Sigmoid colon (tissue), 7 donors: ENCODE measurements around the gene HCN2. TPM values are rescaled to one million over a fixed set of nuclear protein-coding genes. Genes with fewer than 3 reads are reported as not detected.

ENCODE experiments used
- DNase-seq: peaks from one replicate; pipeline ENCODE4 v3.0.0-alpha.2; 2019
- H3K27ac ChIP-seq, 4 donors: fragments of 200-600 bp; sonication (generic); one replicate each; pipeline ENCODE4 v1.5.1; 2016 to 2019; ENCODE audit warnings: mild to moderate bottlenecking in 1 of 4
- H3K27me3 ChIP-seq, 3 donors: fragments of 200-600 bp; sonication (generic); one replicate each; pipeline ENCODE4 v1.5.1; 2019; ENCODE audit warnings: mild to moderate bottlenecking in 1 of 3
- H3K36me3 ChIP-seq, 4 donors: fragments of 200-600 bp; sonication (generic); one replicate each; pipeline ENCODE4 v1.5.1; 2016 to 2019
- H3K4me1 ChIP-seq, 4 donors: fragments of 200-600 bp; sonication (generic); one replicate each; pipeline ENCODE4 v1.5.1; 2017 to 2019
- H3K4me3 ChIP-seq, 4 donors: fragments of 200-600 bp; sonication (generic); one replicate each; pipeline ENCODE4 v1.5.1; 2017 to 2019; ENCODE audit warnings: mild to moderate bottlenecking in 2 of 4, moderate library complexity in 1 of 4
- H3K9me3 ChIP-seq, 4 donors: fragments of 200-600 bp in 3 of 4; sonication (generic) in 3 of 4; one replicate each; pipeline versions ENCODE4 v1.5.1 to v1.6.1; 2013 to 2019
- CTCF ChIP-seq, 4 experiments: fragments of 450-650 bp in 3 of 4; fragments of 200-600 bp in 1 of 4; IDR thresholded peaks; one replicate each; pipeline ENCODE4 v1.5.1; 2016 to 2019; ENCODE audit warnings: antibody characterized with exemption in 4 of 4, mild to moderate bottlenecking in 3 of 4, moderate library complexity in 2 of 4
- EP300 ChIP-seq, 4 donors: sonication (generic); formaldehyde crosslinking; IDR thresholded peaks; one replicate each; pipeline ENCODE4 v1.6.1; 2017; ENCODE audit warnings: antibody characterized with exemption in 4 of 4
- POLR2A ChIP-seq, 2 donors: fragments of 450-650 bp; IDR thresholded peaks; one replicate each; pipeline ENCODE4 v1.6.1; 2016; ENCODE audit warnings: antibody characterized with exemption in 2 of 2, mild to moderate bottlenecking in 2 of 2, moderate library complexity in 2 of 2
- POLR2AphosphoS5 ChIP-seq, 4 donors: sonication (generic); formaldehyde crosslinking; IDR thresholded peaks; one replicate each; pipeline ENCODE4 v1.6.1; 2017; ENCODE audit warnings: antibody characterized with exemption in 4 of 4
- WGBS, 2 donors: extraction: QIAGEN DNeasy Blood & Tissue Kit; methylation state at CpG; one replicate each; pipeline ENCODE4 v1.1.7; 2013; 5-methylcytosine and 5-hydroxymethylcytosine counted together
- intact Hi-C: fragments of 100-400 bp; cut with DNase I; formaldehyde crosslinking; loops from one replicate; pipeline ENCODE4 v1.15.1; 2023
- polyA plus RNA-seq, 3 donors: library from polyadenylated mRNA; stranded (reverse); fragments of 200-250 nt; gene quantifications; one replicate each; pipeline ENCODE4 v1.2.3, GENCODE V29; 2013
- total RNA-seq, 4 donors: library from RNA; depleted of rRNA; stranded (reverse); fragments of >200 nt; gene quantifications; one replicate each; pipeline ENCODE4 v1.1.0, GENCODE V29; 2016
- donor health status: healthy with polysubstance abuse.
- donor health status: Bipolar disorder and iron deficiency.
- donor health status: healthy.

HCN2 gene
- total and polyA plus RNA-seq, 7 donors, result 0.23 to 0.55 (median 0.39) TPM; not detected in 2

- intact Hi-C loops, result no loop called here
- H3K4me1 ChIP-seq, result peaks cover 0 to 5% (median 2%) of the 10 kb centered on the region in 4 donors
- no peak overlapping the region for H3K4me3 ChIP-seq
- no peaks in the 10 kb centered on the region for H3K9me3 ChIP-seq
- WGBS, 2 donors, result 89 to 91% methylated on average over 24 of the region's 24 CpGs
- peaks cover 18 to 69% (median 41%) of the 10 kb centered on the region in 4 donors for H3K36me3 ChIP-seq
- no peaks in the 10 kb centered on the region for H3K27me3 ChIP-seq
- H3K27ac ChIP-seq, result no peak overlapping the region
- no peak for TF ChIP-seq EP300 (IDR thresholded peaks at IDR 0.05)
- no peak for TF ChIP-seq CTCF (IDR thresholded peaks at IDR 0.05)
- no peak for TF ChIP-seq POLR2AphosphoS5 (IDR thresholded peaks at IDR 0.05)
- TF ChIP-seq POLR2A (IDR thresholded peaks at IDR 0.05), result no peak
- DNase-seq, result no peak
These were observed 62.3 kb downstream of the HCN2 start for GRCh38 chr19:651991-652390.

- TF ChIP-seq POLR2A (IDR thresholded peaks at IDR 0.05) (no peak), CTCF (IDR thresholded peaks at IDR 0.05) (no peak), POLR2AphosphoS5 (IDR thresholded peaks at IDR 0.05) (no peak), EP300 (IDR thresholded peaks at IDR 0.05) (no peak)
- no peak for DNase-seq
- no peaks in the 10 kb centered on the region for H3K27me3 ChIP-seq
- no peaks in the 10 kb centered on the region for H3K9me3 ChIP-seq
- H3K36me3 ChIP-seq, result peaks cover 15 to 62% (median 34%) of the 10 kb centered on the region in 4 donors
- H3K27ac ChIP-seq, result no peak overlapping the region
- H3K4me3 ChIP-seq, result no peak overlapping the region
- 93 to 94% methylated on average over 54 of the region's 54 CpGs for WGBS, 2 donors
- H3K4me1 ChIP-seq, result peaks cover 0 to 12% (median 9%) of the 10 kb centered on the region in 4 donors
- intact Hi-C loops, result no loop called here
These were observed 63.0 kb downstream of the HCN2 start for GRCh38 chr19:652467-653389.

- WGBS, 2 donors, result 88 to 91% methylated on average over 17 of the region's 17 CpGs
- Histone ChIP-seq H3K9me3 (no peaks in the 10 kb centered on the region), H3K27ac (no peak overlapping the region), H3K4me1 (peaks cover 0 to 19% (median 16%) of the 10 kb centered on the region in 4 donors), H3K4me3 (no peak overlapping the region), H3K36me3 (peaks cover 8 to 55% (median 28%) of the 10 kb centered on the region in 4 donors), H3K27me3 (no peaks in the 10 kb centered on the region)
- intact Hi-C loops, result no loop called here
- TF ChIP-seq EP300 (IDR thresholded peaks at IDR 0.05), result no peak
- no peak for TF ChIP-seq POLR2AphosphoS5 (IDR thresholded peaks at IDR 0.05)
- no peak for TF ChIP-seq POLR2A (IDR thresholded peaks at IDR 0.05)
- no peak for TF ChIP-seq CTCF (IDR thresholded peaks at IDR 0.05)
- no peak for DNase-seq
These were observed 63.7 kb downstream of the HCN2 start for GRCh38 chr19:653425-653824.

DNA sequence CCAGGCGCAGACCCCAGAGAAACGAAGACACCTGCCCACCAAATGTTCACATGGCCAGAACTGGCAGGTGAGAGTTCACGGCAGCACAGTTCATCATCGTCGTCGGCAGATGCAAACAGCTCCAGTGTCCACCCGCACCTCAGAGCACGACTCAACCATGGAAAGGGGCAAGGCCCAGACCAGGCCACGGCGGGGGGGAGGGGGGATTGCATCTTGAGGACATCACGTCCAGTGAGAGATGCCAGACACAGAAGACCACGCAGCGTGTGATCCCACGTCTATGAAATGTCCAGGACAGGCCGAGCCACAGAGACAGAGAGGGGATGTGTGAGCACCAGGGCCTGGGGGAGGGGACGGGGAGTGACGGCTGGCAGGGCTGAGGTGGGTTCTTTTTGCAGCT, 66.0 kb downstream of the HCN2 start:
- Histone ChIP-seq H3K27me3 (no peaks in the 10 kb centered on the region), H3K4me1 (peaks cover 0 to 42% (median 38%) of the 10 kb centered on the region in 4 donors), H3K36me3 (peaks cover 6 to 35% (median 17%) of the 10 kb centered on the region in 4 donors), H3K4me3 (no peak overlapping the region), H3K27ac (peak overlapping the region in 1 of 4 donors; percentile 29), H3K9me3 (no peaks in the 10 kb centered on the region)
- WGBS, 2 donors, result 86% methylated on average over 17 of the region's 17 CpGs
- no peak for TF ChIP-seq POLR2AphosphoS5 (IDR thresholded peaks at IDR 0.05)
- TF ChIP-seq CTCF (IDR thresholded peaks at IDR 0.05), result no peak
- TF ChIP-seq EP300 (IDR thresholded peaks at IDR 0.05), result no peak
- TF ChIP-seq POLR2A (IDR thresholded peaks at IDR 0.05), result no peak
- intact Hi-C loops, result no loop called here
- DNase-seq, result no peak
